Measurements from ENCODE around the gene CXorf58. TPM values are rescaled to one million over a fixed set of nuclear protein-coding genes. Genes with fewer than 3 reads are reported as not detected.

CXorf58 gene
- total RNA-seq, 1 experiment from 2014 or later: not detected

GRCh38 chrX:23901060-23901459 is 6.7 kb upstream of the CXorf58 start:
- Histone ChIP-seq H3K9me2 (ENCODE audit: insufficient read depth) (no peaks in the 10 kb centered on the region), H2AFZ (ENCODE audit: low read depth, low read length, poor library complexity, severe bottlenecking) (no peak overlapping the region), H4K20me1 (ENCODE audit: insufficient read depth) (no peaks in the 10 kb centered on the region), H3K4me1 (ENCODE audit: control insufficient read depth in 1 of 2, insufficient read depth in 2 of 2, low read length in 2 of 2) (peaks cover 51 to 58% of the 10 kb centered on the region in 2 experiments), H3K36me3 (ENCODE audit: control insufficient read depth in 1 of 2, insufficient read depth in 2 of 2, low read length in 2 of 2) (no peaks in the 10 kb centered on the region), H3K9me3 (ENCODE audit: control insufficient read depth in 1 of 2, insufficient read depth in 1 of 2, low read depth in 1 of 2, low read length in 2 of 2) (no peaks in the 10 kb centered on the region), H3K79me2 (ENCODE audit: insufficient read depth, low read length) (peaks cover 10% of the 10 kb centered on the region; the same call in 1 of the 2 replicates), H3K4me3 (replicated peaks in 1 of 2; ENCODE audit: low read depth in 1 of 2, low read length in 2 of 2) (no peak overlapping the region), H3K9ac (ENCODE audit: low read length) (peak overlapping the region; percentile 37), H3K27me3 (ENCODE audit: insufficient read depth, low read length) (no peaks in the 10 kb centered on the region), H3K27ac (ENCODE audit: low read depth, low read length) (peak overlapping the region; percentile 81), H3K4me2 (ENCODE audit: low read length) (peak overlapping the region; percentile 62)
- RAD21 ChIA-PET (ENCODE audit: low non-redundant PET in 1 of 2, low total read pairs in 2 of 2, uncharacterized antibody in 2 of 2, unreplicated experiment in 2 of 2): interaction anchor here (1.1 to 2.3 kb wide), 8 partner anchors 12 to 205 kb away, joined by 4 to 10 read pairs (median 6); partner anchors contain the start of genes ACOT9 (in 1 of the 2) and SAT1 (in 1 of the 2)
- POLR2A ChIA-PET: interaction anchor here (0.8 to 3.0 kb wide), 7 partner anchors 11 to 158 kb away, joined by 4 to 75 read pairs (median 6); partner anchors contain the start of genes ACOT9 and SAT1
- TF ChIP-seq, protein P1, sequence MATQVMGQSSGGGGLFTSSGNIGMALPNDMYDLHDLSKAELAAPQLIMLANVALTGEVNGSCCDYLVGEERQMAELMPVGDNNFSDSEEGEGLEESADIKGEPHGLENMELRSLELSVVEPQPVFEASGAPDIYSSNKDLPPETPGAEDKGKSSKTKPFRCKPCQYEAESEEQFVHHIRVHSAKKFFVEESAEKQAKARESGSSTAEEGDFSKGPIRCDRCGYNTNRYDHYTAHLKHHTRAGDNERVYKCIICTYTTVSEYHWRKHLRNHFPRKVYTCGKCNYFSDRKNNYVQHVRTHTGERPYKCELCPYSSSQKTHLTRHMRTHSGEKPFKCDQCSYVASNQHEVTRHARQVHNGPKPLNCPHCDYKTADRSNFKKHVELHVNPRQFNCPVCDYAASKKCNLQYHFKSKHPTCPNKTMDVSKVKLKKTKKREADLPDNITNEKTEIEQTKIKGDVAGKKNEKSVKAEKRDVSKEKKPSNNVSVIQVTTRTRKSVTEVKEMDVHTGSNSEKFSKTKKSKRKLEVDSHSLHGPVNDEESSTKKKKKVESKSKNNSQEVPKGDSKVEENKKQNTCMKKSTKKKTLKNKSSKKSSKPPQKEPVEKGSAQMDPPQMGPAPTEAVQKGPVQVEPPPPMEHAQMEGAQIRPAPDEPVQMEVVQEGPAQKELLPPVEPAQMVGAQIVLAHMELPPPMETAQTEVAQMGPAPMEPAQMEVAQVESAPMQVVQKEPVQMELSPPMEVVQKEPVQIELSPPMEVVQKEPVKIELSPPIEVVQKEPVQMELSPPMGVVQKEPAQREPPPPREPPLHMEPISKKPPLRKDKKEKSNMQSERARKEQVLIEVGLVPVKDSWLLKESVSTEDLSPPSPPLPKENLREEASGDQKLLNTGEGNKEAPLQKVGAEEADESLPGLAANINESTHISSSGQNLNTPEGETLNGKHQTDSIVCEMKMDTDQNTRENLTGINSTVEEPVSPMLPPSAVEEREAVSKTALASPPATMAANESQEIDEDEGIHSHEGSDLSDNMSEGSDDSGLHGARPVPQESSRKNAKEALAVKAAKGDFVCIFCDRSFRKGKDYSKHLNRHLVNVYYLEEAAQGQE (IDR thresholded peaks at IDR 0.05; ENCODE audit: low read depth): no peak
- TF ChIP-seq MAX (IDR thresholded peaks at IDR 0.05): no peak
- TF ChIP-seq CTCF (IDR thresholded peaks at IDR 0.05 in 2 of 3, conservative IDR thresholded peaks at IDR 0.05 in 1 of 3; ENCODE audit: borderline replicate concordance in 1 of 3, insufficient read depth in 1 of 3, low read depth in 2 of 3, low read length in 2 of 3): no peak
- TF ChIP-seq, protein P2, sequence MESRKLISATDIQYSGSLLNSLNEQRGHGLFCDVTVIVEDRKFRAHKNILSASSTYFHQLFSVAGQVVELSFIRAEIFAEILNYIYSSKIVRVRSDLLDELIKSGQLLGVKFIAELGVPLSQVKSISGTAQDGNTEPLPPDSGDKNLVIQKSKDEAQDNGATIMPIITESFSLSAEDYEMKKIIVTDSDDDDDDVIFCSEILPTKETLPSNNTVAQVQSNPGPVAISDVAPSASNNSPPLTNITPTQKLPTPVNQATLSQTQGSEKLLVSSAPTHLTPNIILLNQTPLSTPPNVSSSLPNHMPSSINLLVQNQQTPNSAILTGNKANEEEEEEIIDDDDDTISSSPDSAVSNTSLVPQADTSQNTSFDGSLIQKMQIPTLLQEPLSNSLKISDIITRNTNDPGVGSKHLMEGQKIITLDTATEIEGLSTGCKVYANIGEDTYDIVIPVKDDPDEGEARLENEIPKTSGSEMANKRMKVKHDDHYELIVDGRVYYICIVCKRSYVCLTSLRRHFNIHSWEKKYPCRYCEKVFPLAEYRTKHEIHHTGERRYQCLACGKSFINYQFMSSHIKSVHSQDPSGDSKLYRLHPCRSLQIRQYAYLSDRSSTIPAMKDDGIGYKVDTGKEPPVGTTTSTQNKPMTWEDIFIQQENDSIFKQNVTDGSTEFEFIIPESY (IDR thresholded peaks at IDR 0.05; ENCODE audit: extremely low read depth, insufficient replicate concordance, low read length): no peak
- TF ChIP-seq FOSL1 (IDR thresholded peaks at IDR 0.05; ENCODE audit: low read depth): no peak
- TF ChIP-seq YY1 (IDR thresholded peaks at IDR 0.05; ENCODE audit: extremely low read depth, insufficient replicate concordance, low read depth, low read length): no peak
- TF ChIP-seq SRF (IDR thresholded peaks at IDR 0.05; ENCODE audit: low read depth): no peak
- TF ChIP-seq ZNF274 (IDR thresholded peaks at IDR 0.05; ENCODE audit: low read depth, low read length): no peak
- TF ChIP-seq TCF7L2 (IDR thresholded peaks at IDR 0.05; ENCODE audit: borderline replicate concordance, extremely low read depth, insufficient read depth, insufficient read length): peak; percentile 46
- no peak for TF ChIP-seq JUND (IDR thresholded peaks at IDR 0.05)
- TF ChIP-seq POLR2A (IDR thresholded peaks at IDR 0.05; ENCODE audit: borderline replicate concordance, extremely low read depth, insufficient read depth, insufficient read length): no peak
- TF ChIP-seq CEBPB (IDR thresholded peaks at IDR 0.05; ENCODE audit: low read depth): no peak
- TF ChIP-seq POLR2AphosphoS5 (IDR thresholded peaks at IDR 0.05; ENCODE audit: low read depth, low read length): peak; percentile 31; the same call in 1 of the 2 replicates
- no peak for TF ChIP-seq EGR1 (IDR thresholded peaks at IDR 0.05; ENCODE audit: low read depth)
- TF ChIP-seq CBX3 (IDR thresholded peaks at IDR 0.05; ENCODE audit: low read depth): no peak
- TF ChIP-seq SIN3A (IDR thresholded peaks at IDR 0.05; ENCODE audit: low read depth): no peak
- DNase-seq (ENCODE audit: low read depth, low spot score) (peak; percentile 73), ATAC-seq (peak; percentile 72)
- no TSS peak for BruUV-seq (replicated peaks)
- intact Hi-C loops (cut with micrococcal nuclease): loop anchor here (2.0 kb wide), 1 partner anchor 158 kb away; the partner anchor contains the start of gene ACOT9
- CTCF ChIA-PET: interaction anchor here (0.8 to 3.9 kb wide), 11 partner anchors 12 to 208 kb away, joined by 3 to 36 read pairs (median 5); partner anchors contain the start of gene SAT1

Measured in HCT116 (cell line).